Measurements from ENCODE around the gene SDF2L1. TPM values are rescaled to one million over a fixed set of nuclear protein-coding genes. Genes with fewer than 3 reads are reported as not detected.

Gene SDF2L1
- total and polyA plus RNA-seq, 9 of the 15 experiments (the other 6 are each of a cell fraction or from before 2014, with no cell fraction given) = 15.1 to 989 (median 124) TPM

DNA sequence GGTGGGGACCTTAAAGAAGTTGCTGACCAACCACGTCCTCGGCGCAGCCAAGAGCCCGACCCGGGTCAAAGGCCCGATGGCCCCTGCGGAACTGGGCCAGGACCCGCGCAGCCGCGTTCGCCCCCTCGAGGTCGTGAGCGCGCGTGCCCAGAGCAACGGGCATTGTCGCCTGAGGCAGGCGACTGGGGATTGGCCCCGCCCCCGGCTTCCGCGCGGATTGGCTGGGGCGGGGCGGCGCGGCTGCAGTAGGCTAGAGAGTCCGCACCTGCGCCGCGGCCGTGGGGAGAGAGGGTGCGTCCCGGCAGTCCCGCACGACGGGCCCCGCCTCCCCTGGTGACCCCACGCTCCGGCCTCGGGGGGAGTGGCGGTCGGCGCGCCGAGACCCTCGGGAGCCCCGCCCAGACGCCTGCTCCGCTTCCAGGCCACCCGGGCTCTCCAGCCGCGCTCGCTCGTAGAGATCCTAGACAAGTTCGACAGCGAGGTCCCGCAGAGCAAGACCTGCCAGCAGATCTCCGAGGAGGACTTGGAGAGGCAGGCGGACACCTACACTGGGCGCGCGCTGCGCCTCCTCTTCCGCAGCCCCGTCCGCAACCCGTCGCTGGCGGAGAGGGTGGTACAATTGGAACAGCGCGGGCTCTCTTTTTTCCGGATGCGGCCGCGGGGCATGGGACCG lies 15.4 kb downstream of the SDF2L1 start (continued):
- TF ChIP-seq, protein P1, sequence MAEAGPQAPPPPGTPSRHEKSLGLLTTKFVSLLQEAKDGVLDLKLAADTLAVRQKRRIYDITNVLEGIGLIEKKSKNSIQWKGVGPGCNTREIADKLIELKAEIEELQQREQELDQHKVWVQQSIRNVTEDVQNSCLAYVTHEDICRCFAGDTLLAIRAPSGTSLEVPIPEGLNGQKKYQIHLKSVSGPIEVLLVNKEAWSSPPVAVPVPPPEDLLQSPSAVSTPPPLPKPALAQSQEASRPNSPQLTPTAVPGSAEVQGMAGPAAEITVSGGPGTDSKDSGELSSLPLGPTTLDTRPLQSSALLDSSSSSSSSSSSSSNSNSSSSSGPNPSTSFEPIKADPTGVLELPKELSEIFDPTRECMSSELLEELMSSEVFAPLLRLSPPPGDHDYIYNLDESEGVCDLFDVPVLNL (CRISPR knock-in tag; IDR thresholded peaks at IDR 0.05; ENCODE audit: low read depth) = no peak
- TF ChIP-seq, protein P2, sequence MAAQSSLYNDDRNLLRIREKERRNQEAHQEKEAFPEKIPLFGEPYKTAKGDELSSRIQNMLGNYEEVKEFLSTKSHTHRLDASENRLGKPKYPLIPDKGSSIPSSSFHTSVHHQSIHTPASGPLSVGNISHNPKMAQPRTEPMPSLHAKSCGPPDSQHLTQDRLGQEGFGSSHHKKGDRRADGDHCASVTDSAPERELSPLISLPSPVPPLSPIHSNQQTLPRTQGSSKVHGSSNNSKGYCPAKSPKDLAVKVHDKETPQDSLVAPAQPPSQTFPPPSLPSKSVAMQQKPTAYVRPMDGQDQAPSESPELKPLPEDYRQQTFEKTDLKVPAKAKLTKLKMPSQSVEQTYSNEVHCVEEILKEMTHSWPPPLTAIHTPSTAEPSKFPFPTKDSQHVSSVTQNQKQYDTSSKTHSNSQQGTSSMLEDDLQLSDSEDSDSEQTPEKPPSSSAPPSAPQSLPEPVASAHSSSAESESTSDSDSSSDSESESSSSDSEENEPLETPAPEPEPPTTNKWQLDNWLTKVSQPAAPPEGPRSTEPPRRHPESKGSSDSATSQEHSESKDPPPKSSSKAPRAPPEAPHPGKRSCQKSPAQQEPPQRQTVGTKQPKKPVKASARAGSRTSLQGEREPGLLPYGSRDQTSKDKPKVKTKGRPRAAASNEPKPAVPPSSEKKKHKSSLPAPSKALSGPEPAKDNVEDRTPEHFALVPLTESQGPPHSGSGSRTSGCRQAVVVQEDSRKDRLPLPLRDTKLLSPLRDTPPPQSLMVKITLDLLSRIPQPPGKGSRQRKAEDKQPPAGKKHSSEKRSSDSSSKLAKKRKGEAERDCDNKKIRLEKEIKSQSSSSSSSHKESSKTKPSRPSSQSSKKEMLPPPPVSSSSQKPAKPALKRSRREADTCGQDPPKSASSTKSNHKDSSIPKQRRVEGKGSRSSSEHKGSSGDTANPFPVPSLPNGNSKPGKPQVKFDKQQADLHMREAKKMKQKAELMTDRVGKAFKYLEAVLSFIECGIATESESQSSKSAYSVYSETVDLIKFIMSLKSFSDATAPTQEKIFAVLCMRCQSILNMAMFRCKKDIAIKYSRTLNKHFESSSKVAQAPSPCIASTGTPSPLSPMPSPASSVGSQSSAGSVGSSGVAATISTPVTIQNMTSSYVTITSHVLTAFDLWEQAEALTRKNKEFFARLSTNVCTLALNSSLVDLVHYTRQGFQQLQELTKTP (IDR thresholded peaks at IDR 0.05; ENCODE audit: low read depth in 1 of 2, partially characterized antibody in 2 of 2) = no peak
- peak; percentile 36 for TF ChIP-seq ZFP36 (IDR thresholded peaks at IDR 0.05; ENCODE audit: low read depth, low read length, partially characterized antibody)
- no peak for TF ChIP-seq MTA2 (IDR thresholded peaks at IDR 0.05; ENCODE audit: low read depth)
- no peak for TF ChIP-seq GABPB1 (CRISPR knock-in tag; IDR thresholded peaks at IDR 0.05)
- peak; percentile 97 for TF ChIP-seq BHLHE40 (IDR thresholded peaks at IDR 0.05; ENCODE audit: low read length)
- peak; percentile 92 for TF ChIP-seq KLF13 (tag; IDR thresholded peaks at IDR 0.05; ENCODE audit: borderline replicate concordance, low read depth)
- TF ChIP-seq EP300 (IDR thresholded peaks at IDR 0.05; ENCODE audit: low read length) = peak; percentile 19; the same call in 1 of the 2 replicates
- TF ChIP-seq, protein P3, sequence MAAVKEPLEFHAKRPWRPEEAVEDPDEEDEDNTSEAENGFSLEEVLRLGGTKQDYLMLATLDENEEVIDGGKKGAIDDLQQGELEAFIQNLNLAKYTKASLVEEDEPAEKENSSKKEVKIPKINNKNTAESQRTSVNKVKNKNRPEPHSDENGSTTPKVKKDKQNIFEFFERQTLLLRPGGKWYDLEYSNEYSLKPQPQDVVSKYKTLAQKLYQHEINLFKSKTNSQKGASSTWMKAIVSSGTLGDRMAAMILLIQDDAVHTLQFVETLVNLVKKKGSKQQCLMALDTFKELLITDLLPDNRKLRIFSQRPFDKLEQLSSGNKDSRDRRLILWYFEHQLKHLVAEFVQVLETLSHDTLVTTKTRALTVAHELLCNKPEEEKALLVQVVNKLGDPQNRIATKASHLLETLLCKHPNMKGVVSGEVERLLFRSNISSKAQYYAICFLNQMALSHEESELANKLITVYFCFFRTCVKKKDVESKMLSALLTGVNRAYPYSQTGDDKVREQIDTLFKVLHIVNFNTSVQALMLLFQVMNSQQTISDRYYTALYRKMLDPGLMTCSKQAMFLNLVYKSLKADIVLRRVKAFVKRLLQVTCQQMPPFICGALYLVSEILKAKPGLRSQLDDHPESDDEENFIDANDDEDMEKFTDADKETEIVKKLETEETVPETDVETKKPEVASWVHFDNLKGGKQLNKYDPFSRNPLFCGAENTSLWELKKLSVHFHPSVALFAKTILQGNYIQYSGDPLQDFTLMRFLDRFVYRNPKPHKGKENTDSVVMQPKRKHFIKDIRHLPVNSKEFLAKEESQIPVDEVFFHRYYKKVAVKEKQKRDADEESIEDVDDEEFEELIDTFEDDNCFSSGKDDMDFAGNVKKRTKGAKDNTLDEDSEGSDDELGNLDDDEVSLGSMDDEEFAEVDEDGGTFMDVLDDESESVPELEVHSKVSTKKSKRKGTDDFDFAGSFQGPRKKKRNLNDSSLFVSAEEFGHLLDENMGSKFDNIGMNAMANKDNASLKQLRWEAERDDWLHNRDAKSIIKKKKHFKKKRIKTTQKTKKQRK (IDR thresholded peaks at IDR 0.05; ENCODE audit: borderline replicate concordance, low read depth, low read length) = 0 out of 2 replicates have a peak, but pooled peaks have one; percentile 33
- no peak for TF ChIP-seq RNF2 (IDR thresholded peaks at IDR 0.05)
- TF ChIP-seq ZC3H4 (CRISPR knock-in tag; IDR thresholded peaks at IDR 0.05; ENCODE audit: borderline replicate concordance) = no peak
- no peak for TF ChIP-seq ZNF165 (CRISPR knock-in tag; IDR thresholded peaks at IDR 0.05; ENCODE audit: borderline replicate concordance)
- no peak for TF ChIP-seq ZNF77 (CRISPR knock-in tag; IDR thresholded peaks at IDR 0.05)
- TF ChIP-seq ZEB2 (IDR thresholded peaks at IDR 0.05) = no peak
- TF ChIP-seq HNRNPH1 (optimal IDR thresholded peaks at IDR 0.05; ENCODE audit: low read depth, low read length) = no peak
- TF ChIP-seq, protein P4, sequence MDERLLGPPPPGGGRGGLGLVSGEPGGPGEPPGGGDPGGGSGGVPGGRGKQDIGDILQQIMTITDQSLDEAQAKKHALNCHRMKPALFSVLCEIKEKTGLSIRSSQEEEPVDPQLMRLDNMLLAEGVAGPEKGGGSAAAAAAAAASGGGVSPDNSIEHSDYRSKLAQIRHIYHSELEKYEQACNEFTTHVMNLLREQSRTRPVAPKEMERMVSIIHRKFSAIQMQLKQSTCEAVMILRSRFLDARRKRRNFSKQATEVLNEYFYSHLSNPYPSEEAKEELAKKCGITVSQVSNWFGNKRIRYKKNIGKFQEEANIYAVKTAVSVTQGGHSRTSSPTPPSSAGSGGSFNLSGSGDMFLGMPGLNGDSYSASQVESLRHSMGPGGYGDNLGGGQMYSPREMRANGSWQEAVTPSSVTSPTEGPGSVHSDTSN (CRISPR knock-in tag; IDR thresholded peaks at IDR 0.05; ENCODE audit: low read depth) = no peak
- TF ChIP-seq, protein P4 (tag; conservative IDR thresholded peaks at IDR 0.05; ENCODE audit: low read depth) = no peak
